OCI-LY3 (cell line): ENCODE measurements around the gene TRIM48.
"Not testable (repeated sequence)": the region's sequence is repeated elsewhere in the genome, so short reads cannot be mapped to it uniquely, and the experiment has no call there.

ENCODE experiments used
- H2AFZ ChIP-seq: fragments of 200-600, 300-600 bp; shearing (Covaris generic); 2 replicates; pipeline ENCODE4 v1.6.0; 2014; ENCODE audit warnings: antibody characterized with exemption, low read depth, low read length
- H3K27ac ChIP-seq: fragments of 200-600, 300-600 bp; sonication (generic); 2 replicates; pipeline ENCODE4 v1.5.1; 2014; ENCODE audit warnings: mild to moderate bottlenecking, low read length, moderate library complexity, mixed read lengths
- H3K27me3 ChIP-seq: fragments of 200-600, 300-600 bp; sonication (generic); 2 replicates; pipeline ENCODE4 v1.6.1; 2014; ENCODE audit warnings: low read depth, low read length, mixed read lengths
- H3K36me3 ChIP-seq: fragments of 200-600, 300-600 bp; sonication (generic); replicated peaks from 2 replicates; pipeline ENCODE3; 2014; ENCODE audit warnings: low read depth, low read length, mixed read lengths
- H3K4me1 ChIP-seq: fragments of 300-600, 200-600 bp; sonication (generic); 2 replicates; pipeline ENCODE4 v1.6.1; 2014; ENCODE audit warnings: low read length, mixed read lengths
- H3K4me2 ChIP-seq: fragments of 200-600, 300-600 bp; sonication (generic); 2 replicates; pipeline ENCODE4 v1.6.1; 2014; ENCODE audit warnings: low read length, mixed read lengths
- H3K4me3 ChIP-seq: fragments of 300-600, 200-600 bp; sonication (generic); 2 replicates; pipeline ENCODE4 v1.5.1; 2014; ENCODE audit warnings: antibody characterized with exemption, mild to moderate bottlenecking, low read length, moderate library complexity
- H3K79me2 ChIP-seq: fragments of 300-600, 200-600 bp; shearing (Covaris generic); 2 replicates; pipeline ENCODE4 v1.6.1; 2014; ENCODE audit warnings: mild to moderate bottlenecking, low read length, mixed read lengths
- H3K9ac ChIP-seq: fragments of 300-600, 200-600 bp; shearing (Covaris generic); 2 replicates; pipeline ENCODE4 v1.6.0; 2014; ENCODE audit warnings: mild to moderate bottlenecking, low read length, moderate library complexity
- H3K9me3 ChIP-seq: fragments of 200-600, 300-600 bp; shearing (Covaris generic); 2 replicates; pipeline ENCODE4 v1.6.1; 2014; ENCODE audit warnings: low read length, mixed read lengths; ENCODE audit not compliant: insufficient read depth
- H4K20me1 ChIP-seq: fragments of 200-600, 300-600 bp; sonication (generic); 2 replicates; pipeline ENCODE4 v1.6.1; 2016; ENCODE audit warnings: low read length, mixed read lengths; ENCODE audit not compliant: insufficient read depth
- CTCF ChIP-seq: fragments of 200-600, 300-600 bp; sonication (generic); IDR thresholded peaks from 2 replicates; pipeline ENCODE4 v1.5.1; 2014; ENCODE audit warnings: antibody characterized with exemption, low read length, low read depth
- EZH2phosphoT487 ChIP-seq: fragments of 200-600 bp; shearing (Covaris generic); IDR thresholded peaks from 2 replicates; pipeline ENCODE4 v1.6.1; 2018; ENCODE audit warnings: antibody characterized with exemption, mixed run types, low read depth

Gene TRIM48, protein sequence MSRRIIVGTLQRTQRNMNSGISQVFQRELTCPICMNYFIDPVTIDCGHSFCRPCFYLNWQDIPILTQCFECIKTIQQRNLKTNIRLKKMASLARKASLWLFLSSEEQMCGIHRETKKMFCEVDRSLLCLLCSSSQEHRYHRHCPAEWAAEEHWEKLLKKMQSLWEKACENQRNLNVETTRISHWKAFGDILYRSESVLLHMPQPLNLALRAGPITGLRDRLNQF

GRCh38 chr11:55261855-55262254 lies at the start of gene TRIM48:
TSS of gene TRIM48 (plus strand) at chr11:55262155. CDS start at chr11:55262268, 113 bp downstream.
- H3K4me1 ChIP-seq, H3K27ac ChIP-seq, H3K79me2 ChIP-seq, H3K9me3 ChIP-seq, H4K20me1 ChIP-seq, H3K4me3 ChIP-seq, H3K9ac ChIP-seq, H2AFZ ChIP-seq, H3K4me2 ChIP-seq, H3K36me3 ChIP-seq, H3K27me3 ChIP-seq: not testable (repeated sequence)

- H3K9me3 ChIP-seq, result not testable (repeated sequence)
These were observed 23.6 kb upstream of the TRIM48 start for GRCh38 chr11:55238316-55238715.

DNA sequence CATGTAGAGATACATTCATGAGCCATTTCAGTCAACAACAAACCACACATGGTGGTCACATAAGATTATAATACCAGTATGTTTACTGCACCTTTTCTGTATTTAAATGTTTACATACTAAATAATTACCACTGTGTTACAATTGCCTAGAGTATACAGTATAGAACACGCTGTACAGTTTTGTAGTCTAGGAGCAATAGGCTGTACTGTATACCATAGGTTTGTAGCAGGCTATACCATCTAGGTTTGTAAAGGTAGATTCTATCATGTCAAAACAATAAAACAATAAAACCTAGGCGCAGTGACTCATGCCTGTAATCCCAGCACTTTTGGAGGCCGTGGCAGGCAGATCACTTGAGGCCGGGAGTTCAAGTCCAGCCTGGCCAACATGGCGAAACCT lies 1.1 kb downstream of the TRIM48 start:
- TF ChIP-seq CTCF, result no peak
- TF ChIP-seq EZH2phosphoT487, result no peak

More at GRCh38 chr11:55238316-55238715, 23.6 kb upstream of the TRIM48 start:
- not testable (repeated sequence) for H3K27ac ChIP-seq, H3K79me2 ChIP-seq, H3K36me3 ChIP-seq, H3K27me3 ChIP-seq, H3K4me1 ChIP-seq, H4K20me1 ChIP-seq, H3K9ac ChIP-seq, H3K4me2 ChIP-seq, H2AFZ ChIP-seq, H3K4me3 ChIP-seq

More for the DNA sequence above, 1.1 kb downstream of the TRIM48 start:
- Histone ChIP-seq H3K9me3 (no peaks in the 10 kb centered on the region), H4K20me1 (no peaks in the 10 kb centered on the region), H3K4me1 (no peaks in the 10 kb centered on the region), H2AFZ (no peak overlapping the region), H3K36me3 (no peaks in the 10 kb centered on the region), H3K9ac (no peak overlapping the region), H3K27ac (no peak overlapping the region), H3K4me3 (no peak overlapping the region), H3K79me2 (no peaks in the 10 kb centered on the region), H3K27me3 (no peaks in the 10 kb centered on the region), H3K4me2 (no peak overlapping the region)
